Colon (tissue), 2 donors: ENCODE results near the gene MTPN.
A peak's percentile ranks its signal among the peaks of the same experiment; 100 is the strongest.

Experiments used
- FAIRE-seq: peaks from 2 replicates; lab custom pipeline; 2012; peaks lifted over from hg19 to GRCh38; lab: Jason Lieb, UNC
- donor health status: control.
- donor health status: control.

MTPN gene

GRCh38 chr7:135956393-135956792 lies 20.8 kb downstream of the MTPN start:
- FAIRE-seq = no peak

- FAIRE-seq = no peak
Measured at GRCh38 chr7:135950972-135951371, 26.2 kb downstream of the MTPN start.

GRCh38 chr7:135950429-135950828 lies 26.7 kb downstream of the MTPN start:
- FAIRE-seq = no peak

GRCh38 chr7:135946289-135947055 lies 30.7 kb downstream of the MTPN start:
- no peak for FAIRE-seq

GRCh38 chr7:135944753-135945152 lies 32.4 kb downstream of the MTPN start:
- no peak for FAIRE-seq

GRCh38 chr7:135943134-135943879 lies 33.9 kb downstream of the MTPN start:
- FAIRE-seq = no peak

DNA sequence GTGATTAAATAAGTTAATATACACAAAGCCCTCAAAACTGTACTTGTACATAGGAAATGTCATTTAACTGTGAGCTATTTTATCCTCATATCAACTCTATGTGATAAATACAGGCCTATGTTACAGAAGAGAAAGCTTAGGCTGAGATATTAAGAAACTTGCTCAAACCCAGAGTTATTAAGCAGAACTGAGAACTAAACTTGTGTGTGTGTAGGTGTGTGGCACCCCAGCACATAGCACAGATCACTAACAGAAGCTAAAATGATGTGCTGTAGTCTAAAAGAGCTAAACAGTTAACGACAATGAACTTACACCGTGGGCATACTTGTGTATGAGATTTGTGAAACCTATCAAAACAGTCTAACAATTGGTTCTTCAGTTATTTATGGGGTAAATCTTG lies 34.5 kb downstream of the MTPN start:
- no peak for FAIRE-seq

GRCh38 chr7:135940077-135941075 lies 36.8 kb downstream of the MTPN start:
- peak; percentile 61 for FAIRE-seq

DNA sequence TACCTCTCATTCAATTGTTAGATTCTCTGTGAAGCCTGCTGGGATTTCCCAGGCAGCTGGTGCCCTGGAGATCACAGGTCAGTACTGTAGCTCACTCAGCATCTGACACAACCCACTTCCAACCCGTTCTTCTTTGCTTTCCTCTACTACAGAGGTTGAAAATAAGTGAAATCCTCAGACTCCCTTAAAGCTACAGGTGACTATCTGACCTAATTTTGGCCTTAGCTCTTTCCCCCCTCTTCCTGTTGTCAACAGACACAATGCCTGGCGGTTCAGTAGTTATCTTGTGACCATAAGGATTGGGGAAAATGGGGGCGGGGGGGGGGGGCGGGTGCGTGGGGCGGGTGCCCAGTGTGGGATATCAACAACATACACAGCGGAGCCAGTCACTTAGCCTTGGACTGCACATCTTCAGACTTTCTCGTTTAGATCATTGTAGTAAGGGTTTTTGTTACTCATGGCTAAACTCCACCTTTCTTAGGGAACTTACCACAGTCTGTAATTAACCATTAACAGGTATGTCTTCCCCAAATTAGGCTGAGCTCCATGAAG lies 37.8 kb downstream of the MTPN start:
- no peak for FAIRE-seq

- FAIRE-seq = no peak
Measured at GRCh38 chr7:135938563-135938962, 38.6 kb downstream of the MTPN start.

DNA sequence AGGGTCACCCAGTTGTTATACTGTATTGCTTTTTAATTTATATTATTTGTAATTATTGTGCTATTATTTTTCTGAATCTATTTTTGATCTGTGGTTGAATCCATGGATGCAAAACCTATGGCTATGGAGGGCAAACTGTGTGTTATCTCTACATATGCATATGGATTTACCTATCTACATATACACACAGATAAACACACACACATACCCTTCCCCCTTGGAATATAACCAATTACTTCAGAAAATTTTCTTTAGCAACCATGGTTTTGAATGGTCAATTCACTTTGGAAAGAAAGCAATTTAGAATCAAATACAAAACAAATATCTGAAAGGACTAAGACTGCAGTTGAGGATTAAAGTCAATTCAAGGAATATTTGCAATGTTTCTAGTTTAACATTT lies 39.1 kb downstream of the MTPN start:
- no peak for FAIRE-seq

DNA sequence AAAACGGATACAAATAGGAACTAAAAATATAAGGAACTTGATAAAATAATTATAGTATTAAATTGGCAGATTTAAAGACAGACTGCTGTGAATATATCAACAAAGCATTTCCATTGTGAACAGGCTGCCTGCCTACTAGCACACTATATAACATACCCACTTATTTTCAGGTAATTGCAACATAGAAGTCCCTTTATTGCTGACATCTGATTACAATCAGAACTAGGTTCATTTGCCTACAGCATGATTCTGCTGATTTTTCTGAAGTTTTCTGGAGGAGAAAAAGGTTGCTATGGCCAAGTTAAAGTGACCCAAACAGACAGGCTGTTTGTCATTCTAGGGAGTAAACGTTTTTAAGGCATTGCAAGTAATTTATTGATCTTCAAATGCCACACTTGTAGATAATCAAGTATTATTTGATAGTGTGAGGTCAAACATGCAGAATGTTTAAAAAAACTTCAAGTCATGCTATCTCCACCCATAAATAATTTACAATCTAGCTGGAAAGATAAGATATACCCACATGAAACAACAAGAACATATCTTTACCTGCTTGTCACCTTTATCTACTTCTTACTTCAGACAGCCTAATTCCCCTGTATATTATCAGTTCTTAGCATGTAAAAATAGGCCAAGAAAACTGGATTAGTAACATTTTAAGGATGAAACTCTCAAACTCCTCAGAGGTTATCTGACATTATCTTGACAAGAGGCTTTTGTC lies 40.5 kb downstream of the MTPN start:
- no peak for FAIRE-seq

DNA sequence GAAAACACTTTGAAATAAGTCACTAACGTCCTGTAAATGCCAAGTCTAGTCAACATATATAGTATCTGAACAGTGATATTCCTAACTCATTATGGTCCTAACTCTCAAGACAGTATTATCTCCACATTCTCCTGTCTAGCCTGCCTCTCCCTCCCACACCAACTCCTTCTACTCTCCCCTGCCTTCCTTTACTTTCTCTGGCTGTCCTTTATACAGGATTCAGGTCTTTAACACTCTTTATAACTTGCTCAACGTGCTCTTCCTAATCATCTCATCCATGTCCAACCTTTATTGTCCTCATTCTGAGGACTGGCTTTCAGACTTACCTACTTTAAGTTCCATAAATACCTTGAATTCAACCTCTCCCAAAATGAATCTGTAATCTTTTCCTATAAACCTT lies 42.5 kb downstream of the MTPN start:
- FAIRE-seq = no peak

- no peak for FAIRE-seq
Measured at GRCh38 chr7:135933509-135934188, 43.5 kb downstream of the MTPN start.

DNA sequence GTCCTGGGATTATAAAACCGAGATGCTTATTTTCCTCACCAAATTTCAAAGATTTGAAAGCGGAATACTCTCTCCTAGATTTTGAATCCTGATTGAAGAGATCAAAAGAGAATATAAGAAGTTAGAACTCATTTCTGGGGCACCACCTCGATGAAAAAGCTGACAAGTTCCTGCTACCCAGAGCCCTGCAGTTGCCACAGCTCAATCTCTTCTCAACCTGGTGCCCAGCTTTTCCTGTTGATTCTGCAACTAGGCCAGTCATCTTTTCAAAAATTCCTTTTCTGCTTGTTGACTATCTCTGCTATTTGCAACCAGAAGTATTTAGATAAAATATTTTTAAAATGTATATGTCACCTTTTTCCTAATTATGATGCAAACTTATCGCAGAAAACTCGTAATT lies 45.0 kb downstream of the MTPN start:
- no peak for FAIRE-seq

DNA sequence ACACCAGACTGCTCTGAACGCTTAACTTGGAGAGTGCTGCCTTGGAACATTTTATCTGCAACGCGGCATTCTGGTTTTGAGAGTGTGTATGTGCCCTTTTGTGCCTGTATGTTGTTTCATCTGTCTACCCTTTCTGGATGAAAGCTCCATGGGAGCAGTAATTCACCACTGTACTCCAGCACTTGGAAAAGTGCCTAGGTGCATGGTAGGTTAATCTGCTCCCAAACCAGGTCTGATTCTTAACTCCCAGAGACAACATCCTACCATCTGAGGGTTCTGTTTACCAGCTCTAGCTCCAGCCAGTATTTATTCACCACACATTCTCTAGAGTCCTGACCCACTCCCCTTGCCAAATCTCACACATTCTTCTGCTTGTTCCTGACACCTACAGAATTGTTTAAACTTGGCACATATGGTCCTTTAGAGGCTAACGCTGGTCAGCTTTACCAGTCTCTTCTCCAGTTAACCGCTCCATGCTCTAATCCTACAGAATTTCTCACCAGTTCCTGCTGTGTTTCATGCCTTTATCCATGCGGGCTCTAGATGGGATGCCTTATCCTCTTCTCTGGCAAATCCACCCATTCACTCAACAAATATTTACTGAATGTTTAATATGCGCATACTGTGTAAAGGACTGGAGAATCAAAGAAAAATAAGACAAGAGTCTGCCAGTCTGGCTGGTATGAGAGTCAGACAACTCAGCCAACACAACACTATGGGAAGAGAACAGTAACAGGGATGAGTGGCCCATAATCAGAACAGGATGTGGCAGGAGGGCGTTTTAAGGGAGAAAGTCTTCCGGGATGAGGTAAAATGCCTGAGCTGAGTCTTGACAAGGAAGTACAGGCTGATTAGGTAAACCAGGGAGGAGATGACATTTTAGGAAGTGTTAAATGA lies 46.3 kb downstream of the MTPN start:
- FAIRE-seq = no peak

GRCh38 chr7:135929722-135930141 lies 47.4 kb downstream of the MTPN start:
- FAIRE-seq = no peak

GRCh38 chr7:135929249-135929648 lies 47.9 kb downstream of the MTPN start:
- no peak for FAIRE-seq

GRCh38 chr7:135928136-135928535 lies 49.0 kb downstream of the MTPN start:
- FAIRE-seq = no peak

GRCh38 chr7:135925210-135925609 lies 51.9 kb downstream of the MTPN start:
- no peak for FAIRE-seq
